Measurements from ENCODE around the gene MAST4.

Gene MAST4

DNA sequence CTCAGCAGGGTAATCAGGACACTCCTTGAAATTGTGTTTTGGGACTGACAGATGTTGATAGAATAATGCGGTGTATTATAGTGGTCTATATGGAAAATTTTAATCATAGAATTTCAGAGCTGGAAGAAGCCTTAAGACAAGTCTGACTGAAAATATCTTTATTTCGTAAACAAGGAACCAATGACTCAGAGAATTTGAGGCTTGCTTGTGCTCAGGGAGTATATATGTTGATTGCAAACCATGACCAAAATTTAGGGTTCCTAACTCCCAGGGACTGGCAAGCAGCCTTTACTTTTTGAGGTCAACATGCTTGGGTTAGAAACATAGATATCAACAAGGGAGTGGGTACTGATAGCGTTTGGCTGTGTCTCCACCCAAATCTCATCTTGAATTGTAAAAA is 313.2 kb downstream of the MAST4 start:
- TF ChIP-seq, protein P1, sequence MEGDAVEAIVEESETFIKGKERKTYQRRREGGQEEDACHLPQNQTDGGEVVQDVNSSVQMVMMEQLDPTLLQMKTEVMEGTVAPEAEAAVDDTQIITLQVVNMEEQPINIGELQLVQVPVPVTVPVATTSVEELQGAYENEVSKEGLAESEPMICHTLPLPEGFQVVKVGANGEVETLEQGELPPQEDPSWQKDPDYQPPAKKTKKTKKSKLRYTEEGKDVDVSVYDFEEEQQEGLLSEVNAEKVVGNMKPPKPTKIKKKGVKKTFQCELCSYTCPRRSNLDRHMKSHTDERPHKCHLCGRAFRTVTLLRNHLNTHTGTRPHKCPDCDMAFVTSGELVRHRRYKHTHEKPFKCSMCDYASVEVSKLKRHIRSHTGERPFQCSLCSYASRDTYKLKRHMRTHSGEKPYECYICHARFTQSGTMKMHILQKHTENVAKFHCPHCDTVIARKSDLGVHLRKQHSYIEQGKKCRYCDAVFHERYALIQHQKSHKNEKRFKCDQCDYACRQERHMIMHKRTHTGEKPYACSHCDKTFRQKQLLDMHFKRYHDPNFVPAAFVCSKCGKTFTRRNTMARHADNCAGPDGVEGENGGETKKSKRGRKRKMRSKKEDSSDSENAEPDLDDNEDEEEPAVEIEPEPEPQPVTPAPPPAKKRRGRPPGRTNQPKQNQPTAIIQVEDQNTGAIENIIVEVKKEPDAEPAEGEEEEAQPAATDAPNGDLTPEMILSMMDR (conservative IDR thresholded peaks at IDR 0.05; ENCODE audit: low read length): no peak
- H3K4me3 ChIP-seq (ENCODE audit: low read length): no peak overlapping the region
- no peak for DNase-seq (ENCODE audit: low read depth)

DNA sequence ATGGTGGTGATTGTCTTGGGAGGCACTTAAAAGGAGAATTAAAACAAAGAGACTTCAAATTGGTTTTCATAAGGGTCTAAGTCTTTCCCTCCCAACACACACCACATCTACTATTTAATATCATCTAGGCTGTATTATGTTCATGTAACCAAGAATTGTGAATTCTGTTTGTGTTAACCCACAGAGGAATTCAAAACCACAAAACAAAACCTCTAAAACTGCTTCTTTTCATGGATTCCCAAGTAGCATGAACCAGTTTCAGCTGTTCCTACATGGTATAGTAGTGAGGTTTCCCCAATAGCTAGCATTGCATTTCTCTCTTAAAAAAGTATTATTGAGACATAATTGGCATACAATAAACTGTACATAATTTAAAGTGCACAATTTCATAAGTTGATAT is 316.6 kb downstream of the MAST4 start:
- no peak overlapping the region for H3K4me3 ChIP-seq (ENCODE audit: low read length)
- no peak for DNase-seq (ENCODE audit: low read depth)
- TF ChIP-seq, protein P1 (conservative IDR thresholded peaks at IDR 0.05; ENCODE audit: low read length): no peak

DNA sequence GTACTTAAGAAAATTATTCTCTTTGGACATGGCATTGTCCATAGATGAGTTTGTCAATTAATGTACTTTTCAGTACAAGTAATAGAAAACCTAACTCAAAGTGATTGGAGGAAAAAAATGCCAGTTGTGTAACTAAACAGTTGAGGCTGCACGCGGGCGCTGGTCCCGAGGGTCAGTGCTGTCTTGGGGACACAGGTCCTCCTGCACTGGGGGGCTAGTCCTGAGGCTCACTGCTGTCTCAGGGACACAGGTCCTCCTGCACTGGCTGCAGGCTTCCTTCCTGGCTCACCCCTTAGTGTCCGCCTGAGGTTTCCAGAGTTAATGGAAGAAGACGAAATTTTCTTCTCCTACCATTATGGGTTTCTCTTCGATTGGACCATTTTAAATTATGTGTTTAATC is 319.3 kb downstream of the MAST4 start:
- no peak for DNase-seq (ENCODE audit: low read depth)
- TF ChIP-seq, protein P1 (conservative IDR thresholded peaks at IDR 0.05; ENCODE audit: low read length): no peak
- no peak overlapping the region for H3K4me3 ChIP-seq (ENCODE audit: low read length)

DNA sequence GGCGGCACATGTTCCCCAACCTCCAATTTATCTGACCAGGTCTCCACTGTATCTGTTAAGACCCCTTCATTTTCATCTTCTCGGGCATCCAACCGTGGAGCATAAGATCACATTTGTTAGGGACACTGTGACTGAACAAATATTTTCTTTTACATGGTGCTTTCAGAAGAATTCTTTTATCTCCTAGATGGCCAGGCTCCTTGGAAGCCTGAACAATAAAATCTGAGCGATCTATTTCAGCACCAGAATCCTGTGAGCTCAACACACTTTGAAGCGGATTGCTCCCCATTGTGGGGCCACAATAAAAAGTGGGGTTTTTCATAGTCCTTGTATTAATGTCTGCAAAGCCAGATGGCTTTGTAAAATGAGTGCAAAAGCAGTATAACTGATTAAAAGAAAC is 326.7 kb downstream of the MAST4 start:
- TF ChIP-seq, protein P1 (conservative IDR thresholded peaks at IDR 0.05; ENCODE audit: low read length): no peak
- DNase-seq (ENCODE audit: low read depth): no peak
- H3K4me3 ChIP-seq (ENCODE audit: low read length): no peak overlapping the region

DNA sequence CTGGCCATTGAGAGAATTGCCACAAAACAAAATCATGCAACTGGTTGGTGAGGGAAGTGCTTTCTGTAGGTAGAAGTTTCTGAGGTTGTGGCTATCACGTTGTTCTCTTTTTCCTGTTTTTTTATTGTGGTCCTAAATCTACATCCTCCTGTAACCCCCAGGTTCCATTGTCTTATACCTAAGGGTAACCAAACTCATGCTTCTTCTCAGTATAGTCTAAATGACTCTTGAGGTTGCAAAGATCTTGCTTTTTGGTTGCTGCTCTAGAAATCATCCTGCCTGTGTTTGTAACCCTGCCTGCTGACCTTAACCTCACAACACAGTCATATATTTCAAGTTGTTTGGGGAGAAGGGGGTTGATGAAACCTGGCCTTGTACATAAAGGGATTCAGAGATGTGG is 327.3 kb downstream of the MAST4 start:
- H3K4me3 ChIP-seq (ENCODE audit: low read length): no peak overlapping the region
- no peak for DNase-seq (ENCODE audit: low read depth)
- TF ChIP-seq, protein P1 (conservative IDR thresholded peaks at IDR 0.05; ENCODE audit: low read length): no peak

DNA sequence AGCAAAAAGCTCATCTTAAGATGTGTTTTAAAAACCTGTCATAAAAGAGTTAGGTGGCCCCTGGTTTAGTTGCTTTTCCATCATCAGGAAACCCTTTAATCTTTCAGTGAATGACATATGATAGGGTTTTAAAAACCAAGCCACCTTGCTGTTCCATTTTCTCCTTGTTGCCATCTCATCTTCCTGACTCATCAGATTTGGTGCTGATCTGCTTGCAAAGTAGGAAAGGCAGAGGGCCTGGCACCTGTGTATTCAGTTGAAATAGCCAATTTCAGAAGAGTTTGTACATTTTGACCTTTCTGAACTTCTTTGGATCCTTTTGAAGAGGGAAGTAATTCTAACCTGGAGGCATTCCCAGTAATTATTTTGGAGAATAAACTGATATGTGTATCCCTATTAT is 327.7 kb downstream of the MAST4 start:
- H3K4me3 ChIP-seq (ENCODE audit: low read length): no peak overlapping the region
- no peak for DNase-seq (ENCODE audit: low read depth)
- TF ChIP-seq, protein P1 (conservative IDR thresholded peaks at IDR 0.05; ENCODE audit: low read length): no peak

DNA sequence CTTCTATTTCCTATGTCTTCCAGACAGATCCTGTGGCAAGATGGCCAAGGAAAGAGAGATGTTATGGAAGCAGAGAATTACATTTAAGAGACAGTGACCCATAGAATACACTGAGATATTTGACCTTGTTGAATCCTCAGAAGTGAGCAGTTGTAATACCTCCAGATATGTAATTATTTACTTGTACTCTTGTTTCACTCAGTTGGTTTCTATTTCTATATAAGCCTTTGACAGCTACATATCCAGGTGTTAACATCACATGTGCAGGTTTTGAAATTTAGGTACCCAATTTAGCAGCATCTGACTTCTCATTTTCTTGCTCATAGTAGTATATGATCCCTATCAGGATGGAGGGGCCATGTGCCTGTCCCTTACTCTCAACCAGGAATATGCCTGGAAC is 330.9 kb downstream of the MAST4 start:
- H3K4me3 ChIP-seq (ENCODE audit: low read length): no peak overlapping the region
- DNase-seq (ENCODE audit: low read depth): no peak
- TF ChIP-seq, protein P1 (conservative IDR thresholded peaks at IDR 0.05; ENCODE audit: low read length): no peak
